GM23248 (cell line): ENCODE measurements around the gene TGFB1.

Experiments used
- EZH2 ChIP-seq: fragments of 200-600 bp; sonication (generic); IDR thresholded peaks from 2 replicates; pipeline ENCODE4 v1.6.1; 2018; ENCODE audit warnings: antibody characterized with exemption, mild to moderate bottlenecking; ENCODE audit not compliant: insufficient read depth, poor library complexity, severe bottlenecking
- EZH2phosphoT487 ChIP-seq: fragments of 200-600 bp; sonication (generic); IDR thresholded peaks from 2 replicates; pipeline ENCODE4 v1.6.1; 2018; ENCODE audit warnings: antibody characterized with exemption, moderate library complexity, mild to moderate bottlenecking, low read depth; ENCODE audit not compliant: insufficient read depth

GRCh38 chr19:41363753-41364523 is 10.2 kb upstream of the TGFB1 start, which contains the start of gene B9D2:
- TF ChIP-seq EZH2phosphoT487 (no peak), EZH2 (no peak)
